Thyroid gland (tissue), 4 donors: ENCODE measurements around the gene CRAT.

ENCODE experiments used
- POLR2A ChIP-seq, 2 donors: fragments of 450-650 bp; IDR thresholded peaks; one replicate each; pipeline ENCODE4 v1.6.1; 2017; ENCODE audit warnings: antibody characterized with exemption in 2 of 2, mild to moderate bottlenecking in 2 of 2, moderate library complexity in 1 of 2
- TF ChIP-seq, protein P1 (sequence below), 6 experiments: fragments of 200-600 bp in 3 of 6; fragments of 450-650 bp in 3 of 6; sonication (generic) in 3 of 6; IDR thresholded peaks; one replicate each; pipeline ENCODE4 v1.5.1; 2016 to 2019; ENCODE audit warnings: antibody characterized with exemption in 6 of 6, mild to moderate bottlenecking in 2 of 6, inconsistent platforms in 1 of 6, moderate library complexity in 1 of 6

DNA sequence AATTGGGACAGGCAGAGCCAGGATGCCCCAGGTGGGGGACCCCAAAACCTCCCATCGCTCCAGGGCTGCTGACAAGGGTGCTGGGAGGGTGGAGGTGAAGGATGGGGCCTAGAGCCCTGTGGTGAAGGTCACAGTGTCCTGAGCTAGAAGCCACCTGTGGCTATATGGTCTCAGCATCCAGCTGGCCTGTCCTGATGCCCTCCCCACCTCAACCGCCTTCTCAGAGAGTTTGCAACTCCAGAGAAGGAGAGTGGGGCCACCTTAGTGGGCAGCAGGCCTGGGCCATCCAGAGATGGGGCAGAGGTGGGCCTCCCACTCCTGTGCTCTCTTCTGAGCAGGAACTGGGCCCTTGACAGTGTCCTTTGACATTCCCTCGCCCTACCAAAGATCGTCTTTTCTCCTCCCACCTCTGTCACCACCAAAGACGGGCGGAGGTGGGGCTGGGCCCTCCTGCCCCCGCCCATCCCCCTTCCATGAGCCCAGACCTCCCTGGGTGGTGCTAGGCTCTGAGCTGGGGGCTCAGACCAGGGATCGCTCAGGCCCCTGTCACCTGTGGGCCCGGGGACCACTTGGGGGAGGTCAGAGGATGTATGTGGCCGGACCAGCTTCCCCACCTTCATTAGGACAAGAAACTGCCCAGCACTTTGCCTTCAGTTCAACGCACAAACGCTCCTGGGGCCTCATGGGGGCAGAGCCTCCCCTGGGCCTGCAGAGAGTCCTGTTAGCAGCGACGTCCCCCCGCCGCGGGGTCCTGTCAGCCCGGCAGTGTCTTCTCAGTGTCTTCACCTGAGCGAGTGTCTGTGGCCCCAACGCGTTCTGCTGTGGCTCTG is 39.7 kb downstream of the CRAT start:
- no peak for TF ChIP-seq POLR2A (IDR thresholded peaks at IDR 0.05)
- TF ChIP-seq, protein P1, sequence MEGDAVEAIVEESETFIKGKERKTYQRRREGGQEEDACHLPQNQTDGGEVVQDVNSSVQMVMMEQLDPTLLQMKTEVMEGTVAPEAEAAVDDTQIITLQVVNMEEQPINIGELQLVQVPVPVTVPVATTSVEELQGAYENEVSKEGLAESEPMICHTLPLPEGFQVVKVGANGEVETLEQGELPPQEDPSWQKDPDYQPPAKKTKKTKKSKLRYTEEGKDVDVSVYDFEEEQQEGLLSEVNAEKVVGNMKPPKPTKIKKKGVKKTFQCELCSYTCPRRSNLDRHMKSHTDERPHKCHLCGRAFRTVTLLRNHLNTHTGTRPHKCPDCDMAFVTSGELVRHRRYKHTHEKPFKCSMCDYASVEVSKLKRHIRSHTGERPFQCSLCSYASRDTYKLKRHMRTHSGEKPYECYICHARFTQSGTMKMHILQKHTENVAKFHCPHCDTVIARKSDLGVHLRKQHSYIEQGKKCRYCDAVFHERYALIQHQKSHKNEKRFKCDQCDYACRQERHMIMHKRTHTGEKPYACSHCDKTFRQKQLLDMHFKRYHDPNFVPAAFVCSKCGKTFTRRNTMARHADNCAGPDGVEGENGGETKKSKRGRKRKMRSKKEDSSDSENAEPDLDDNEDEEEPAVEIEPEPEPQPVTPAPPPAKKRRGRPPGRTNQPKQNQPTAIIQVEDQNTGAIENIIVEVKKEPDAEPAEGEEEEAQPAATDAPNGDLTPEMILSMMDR (IDR thresholded peaks at IDR 0.05), result no peak
